ENCODE measurements around the gene MT2A. TPM values are rescaled to one million over a fixed set of nuclear protein-coding genes. Genes with fewer than 3 reads are reported as not detected.

MT2A gene
- total RNA-seq, 1 experiment from 2014 or later, result 144 TPM

- Histone ChIP-seq H3K27me3 (peaks cover 5% of the 10 kb centered on the region), H3K4me3 (no peak overlapping the region), H3K9me3 (replicated peaks) (no peaks in the 10 kb centered on the region), H3K36me3 (no peaks in the 10 kb centered on the region), H3K27ac (no peak overlapping the region), H3K4me1 (no peaks in the 10 kb centered on the region)
- no peak for DNase-seq
Observed at GRCh38 chr16:56633535-56633934, 25.2 kb downstream of the MT2A start.

- DNase-seq, result no peak
Observed at GRCh38 chr16:56634715-56635440, 26.5 kb downstream of the MT2A start.

GRCh38 chr16:56635441-56635967 lies 27.1 kb downstream of the MT2A start:
- Histone ChIP-seq H3K9me3 (replicated peaks) (no peaks in the 10 kb centered on the region), H3K27me3 (peaks cover 7% of the 10 kb centered on the region), H3K27ac (no peak overlapping the region), H3K4me1 (no peaks in the 10 kb centered on the region), H3K36me3 (no peaks in the 10 kb centered on the region), H3K4me3 (no peak overlapping the region)
- DNase-seq, result no peak

More at GRCh38 chr16:56634715-56635440, 26.5 kb downstream of the MT2A start:
- Histone ChIP-seq H3K9me3 (replicated peaks) (no peaks in the 10 kb centered on the region), H3K4me1 (no peaks in the 10 kb centered on the region), H3K27me3 (peaks cover 7% of the 10 kb centered on the region), H3K4me3 (no peak overlapping the region), H3K36me3 (no peaks in the 10 kb centered on the region), H3K27ac (no peak overlapping the region)

GRCh38 chr16:56636616-56637413 lies 28.4 kb downstream of the MT2A start:
- H3K9me3 ChIP-seq (replicated peaks), result no peaks in the 10 kb centered on the region
- H3K36me3 ChIP-seq, result no peaks in the 10 kb centered on the region
- H3K4me3 ChIP-seq, result no peak overlapping the region
- H3K27ac ChIP-seq, result no peak overlapping the region
- peaks cover 7% of the 10 kb centered on the region for H3K27me3 ChIP-seq
- no peaks in the 10 kb centered on the region for H3K4me1 ChIP-seq
- no peak for DNase-seq

- Histone ChIP-seq H3K27me3 (peaks cover 4% of the 10 kb centered on the region), H3K4me3 (no peak within 1 kb of the TSS), H3K36me3 (no peaks in the 10 kb centered on the region), H3K9me3 (replicated peaks) (no peaks in the 10 kb centered on the region), H3K27ac (no peak within 1 kb of the TSS), H3K4me1 (no peaks in the 10 kb centered on the region)
- DNase-seq, result no peak
Observed at GRCh38 chr16:56637814-56638750, 29.7 kb downstream of the MT2A start, which contains the start of gene MT1A. MT1A (plus strand) TSS chr16:56638666; CDS start chr16:56638739, 73 bp downstream.

GRCh38 chr16:56639045-56639444 lies 30.7 kb downstream of the MT2A start:
- Histone ChIP-seq H3K27me3 (peaks cover 4% of the 10 kb centered on the region), H3K36me3 (no peaks in the 10 kb centered on the region), H3K4me3 (no peak overlapping the region), H3K9me3 (replicated peaks) (no peaks in the 10 kb centered on the region), H3K4me1 (no peaks in the 10 kb centered on the region), H3K27ac (no peak overlapping the region)
- no peak for DNase-seq

- Histone ChIP-seq H3K4me3 (no peak overlapping the region), H3K27ac (no peak overlapping the region), H3K36me3 (no peaks in the 10 kb centered on the region), H3K4me1 (no peaks in the 10 kb centered on the region), H3K9me3 (replicated peaks) (no peaks in the 10 kb centered on the region), H3K27me3 (peaks cover 8% of the 10 kb centered on the region)
- DNase-seq, result no peak
Observed at GRCh38 chr16:56640076-56640475, 31.7 kb downstream of the MT2A start.

- Histone ChIP-seq H3K9me3 (replicated peaks) (no peaks in the 10 kb centered on the region), H3K4me3 (no peak overlapping the region), H3K27me3 (peaks cover 15% of the 10 kb centered on the region), H3K36me3 (no peaks in the 10 kb centered on the region), H3K4me1 (no peaks in the 10 kb centered on the region), H3K27ac (no peak overlapping the region)
- no peak for DNase-seq
Observed at GRCh38 chr16:56641166-56641565, 32.8 kb downstream of the MT2A start.

- H3K36me3 ChIP-seq, result no peaks in the 10 kb centered on the region
- H3K27ac ChIP-seq, result no peak overlapping the region
- no peaks in the 10 kb centered on the region for H3K4me1 ChIP-seq
- DNase-seq, result no peak
- H3K27me3 ChIP-seq, result peaks cover 28% of the 10 kb centered on the region
- H3K9me3 ChIP-seq (replicated peaks), result no peaks in the 10 kb centered on the region
- no peak overlapping the region for H3K4me3 ChIP-seq
Observed at GRCh38 chr16:56643080-56643778, 34.8 kb downstream of the MT2A start.

GRCh38 chr16:56643833-56644232 lies 35.4 kb downstream of the MT2A start:
- Histone ChIP-seq H3K36me3 (no peaks in the 10 kb centered on the region), H3K27me3 (peaks cover 24% of the 10 kb centered on the region), H3K27ac (no peak overlapping the region), H3K4me1 (no peaks in the 10 kb centered on the region), H3K9me3 (replicated peaks) (no peaks in the 10 kb centered on the region), H3K4me3 (no peak overlapping the region)
- no peak for DNase-seq

- Histone ChIP-seq H3K27me3 (peaks cover 24% of the 10 kb centered on the region), H3K4me1 (no peaks in the 10 kb centered on the region), H3K9me3 (replicated peaks) (no peaks in the 10 kb centered on the region), H3K4me3 (no peak overlapping the region), H3K36me3 (no peaks in the 10 kb centered on the region; the same call in 1 of the 2 replicates), H3K27ac (no peak overlapping the region)
- no peak for DNase-seq
Observed at GRCh38 chr16:56645311-56645710, 36.9 kb downstream of the MT2A start.

GRCh38 chr16:56645838-56646237 lies 37.5 kb downstream of the MT2A start:
- H3K27ac ChIP-seq, result no peak overlapping the region
- H3K4me3 ChIP-seq, result no peak overlapping the region
- H3K27me3 ChIP-seq, result peaks cover 25% of the 10 kb centered on the region
- no peaks in the 10 kb centered on the region for H3K9me3 ChIP-seq (replicated peaks)
- no peaks in the 10 kb centered on the region; the same call in 1 of the 2 replicates for H3K36me3 ChIP-seq
- H3K4me1 ChIP-seq, result no peaks in the 10 kb centered on the region
- no peak for DNase-seq

GRCh38 chr16:56647641-56648431 lies 39.5 kb downstream of the MT2A start:
- no peaks in the 10 kb centered on the region for H3K4me1 ChIP-seq
- no peaks in the 10 kb centered on the region for H3K9me3 ChIP-seq (replicated peaks)
- no peak overlapping the region for H3K27ac ChIP-seq
- H3K4me3 ChIP-seq, result no peak overlapping the region
- DNase-seq, result no peak
- H3K36me3 ChIP-seq, result no peaks in the 10 kb centered on the region; the same call in 1 of the 2 replicates
- peaks cover 42% of the 10 kb centered on the region for H3K27me3 ChIP-seq
